Skin of body (tissue), 2 donors: ENCODE results near the gene SAMD14. TPM values are rescaled to one million over a fixed set of nuclear protein-coding genes. Genes with fewer than 3 reads are reported as not detected.
A peak's percentile ranks its signal among the peaks of the same experiment; 100 is the strongest.

Source experiments
- DNase-seq: peaks from one replicate; lab custom pipeline; 2025; lab: John Stamatoyannopoulos, UW
- total RNA-seq: library from RNA; depleted of rRNA; stranded (reverse); fragments of >200 nt; gene quantifications from one replicate; pipeline ENCODE4 v1.2.3, GENCODE V29; 2014

The SAMD14 gene
- total RNA-seq, 1 donor from 2014 or later, result 1.4 TPM

DNA sequence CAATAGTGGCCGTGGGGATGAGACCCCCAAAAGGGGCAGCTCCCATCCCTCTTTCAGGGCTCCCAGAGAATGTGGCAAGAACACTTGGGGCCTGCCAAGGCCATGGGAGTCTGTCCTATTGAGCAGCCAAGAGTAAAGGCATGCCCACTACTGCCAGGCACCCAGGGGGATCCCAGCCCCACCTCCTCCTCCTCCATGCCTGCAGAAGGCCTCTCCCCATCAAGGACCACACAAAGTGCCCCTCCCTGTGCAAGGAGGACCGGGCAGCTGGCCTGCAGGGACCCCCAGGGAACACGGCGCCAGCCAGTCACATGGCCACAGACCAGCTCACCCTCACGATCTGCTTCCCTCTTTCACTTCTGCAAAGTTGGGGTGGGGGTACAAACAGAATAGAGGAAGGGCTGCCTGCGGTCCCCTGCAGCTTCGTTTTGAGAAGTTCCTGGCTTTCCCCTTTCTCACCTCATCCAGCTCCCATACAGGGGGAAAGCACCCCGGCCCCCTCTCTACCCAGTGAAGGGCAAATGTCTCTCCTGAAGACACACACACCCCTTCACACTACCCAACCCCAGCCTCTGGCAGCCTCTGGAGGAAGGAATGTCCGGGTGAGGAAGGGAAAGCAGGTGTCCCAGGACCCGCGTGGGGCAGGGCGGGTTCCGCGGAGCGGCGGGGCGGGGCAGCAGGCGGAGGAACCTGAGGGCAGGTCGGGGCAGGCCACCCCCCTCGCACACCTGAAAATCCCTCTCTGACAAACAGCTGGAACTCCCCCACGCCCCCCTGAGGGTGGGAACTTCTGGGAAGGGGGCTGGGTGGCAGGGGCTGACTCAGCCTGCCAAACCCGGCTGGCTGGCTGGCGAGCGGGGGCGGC, 18.5 kb upstream of the SAMD14 start:
- DNase-seq, result peak; percentile 46

DNA sequence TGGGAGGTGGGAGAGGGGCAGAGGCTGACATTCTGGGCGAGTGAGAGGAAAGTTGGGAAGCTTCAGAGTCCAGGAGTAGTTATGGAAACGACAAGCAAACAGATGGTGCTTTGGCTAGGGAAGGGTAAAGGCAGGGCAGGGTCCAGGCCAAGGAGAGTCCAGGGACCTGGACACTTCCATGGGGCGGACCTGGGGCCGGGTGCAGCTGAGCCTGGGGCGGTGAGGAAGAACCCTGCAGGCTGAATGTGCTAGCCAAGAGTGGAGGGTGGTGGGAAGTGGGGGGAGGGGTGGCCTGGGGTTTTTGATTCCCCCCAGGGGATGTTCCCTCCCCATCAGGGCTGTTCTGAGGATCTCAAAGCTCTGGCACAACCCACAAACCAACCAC, 17.9 kb upstream of the SAMD14 start:
- DNase-seq, result no peak

DNA sequence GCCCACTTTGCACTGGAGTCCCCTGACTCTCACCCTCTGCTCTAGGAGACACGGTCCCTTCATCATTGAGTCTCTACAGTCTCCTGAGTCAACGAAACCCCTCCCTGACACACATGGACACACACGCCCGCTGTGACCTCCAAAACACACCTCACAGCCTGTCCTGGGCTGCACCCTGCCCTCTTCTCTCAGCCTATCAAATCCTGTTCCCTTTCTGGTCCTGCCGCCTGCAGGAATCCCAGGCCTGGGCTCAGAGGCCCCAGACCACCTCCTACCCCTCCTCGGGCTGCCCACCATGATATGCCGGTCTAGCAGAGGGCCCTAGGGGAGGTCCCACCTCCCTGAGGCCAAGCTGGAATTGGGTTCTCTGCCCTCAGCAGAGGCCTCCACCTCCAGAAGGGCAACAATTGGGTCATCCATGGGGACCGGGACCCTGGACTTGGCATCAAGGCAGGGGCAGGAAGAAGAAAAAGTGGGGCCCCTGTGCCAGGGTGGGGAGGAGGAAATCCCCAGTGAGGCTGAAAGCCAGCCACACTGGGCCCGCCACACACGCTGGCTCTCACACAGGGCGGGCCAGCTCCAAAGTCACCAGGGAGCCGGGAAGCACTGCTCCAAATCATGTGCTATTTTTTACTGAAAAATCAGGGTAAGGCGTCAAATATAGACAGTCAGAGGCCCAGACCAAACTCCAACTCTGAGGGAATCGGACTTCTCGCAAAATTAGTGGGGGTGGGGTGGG, 17.1 kb upstream of the SAMD14 start:
- DNase-seq, result no peak

DNA sequence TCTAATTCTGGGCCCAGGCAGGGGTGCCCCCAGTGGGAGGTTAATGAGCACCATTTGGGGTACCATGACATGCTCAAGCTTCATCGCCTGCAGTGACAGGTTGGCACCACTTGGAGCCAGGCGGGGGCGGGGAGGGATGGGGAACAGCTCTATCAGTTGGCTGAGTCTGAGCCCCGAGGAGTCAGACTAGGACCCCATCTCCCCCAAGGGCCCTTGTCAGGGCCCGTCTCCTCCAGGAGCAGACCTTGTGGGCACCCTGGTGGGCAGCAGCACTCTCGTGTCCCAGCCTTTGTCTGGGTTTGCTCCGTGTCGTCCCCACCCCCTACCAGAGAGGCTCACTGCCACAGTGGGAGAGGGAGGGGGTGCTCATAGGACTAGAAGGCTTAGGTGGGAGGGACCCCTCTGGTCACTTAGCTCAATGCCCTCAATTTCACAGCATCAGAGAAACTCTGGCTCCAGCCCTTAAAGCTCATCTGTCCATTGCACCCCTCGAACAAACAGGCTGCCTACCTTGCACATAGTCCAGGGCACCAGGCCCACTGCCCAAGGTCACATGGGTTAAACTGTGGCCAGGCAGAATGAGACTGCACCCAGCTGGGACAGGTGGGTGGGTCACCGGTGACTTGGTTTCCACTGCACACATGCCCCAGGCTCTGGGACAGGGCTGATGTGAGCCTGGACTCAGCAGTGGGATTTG, 16.4 kb upstream of the SAMD14 start:
- no peak for DNase-seq

DNA sequence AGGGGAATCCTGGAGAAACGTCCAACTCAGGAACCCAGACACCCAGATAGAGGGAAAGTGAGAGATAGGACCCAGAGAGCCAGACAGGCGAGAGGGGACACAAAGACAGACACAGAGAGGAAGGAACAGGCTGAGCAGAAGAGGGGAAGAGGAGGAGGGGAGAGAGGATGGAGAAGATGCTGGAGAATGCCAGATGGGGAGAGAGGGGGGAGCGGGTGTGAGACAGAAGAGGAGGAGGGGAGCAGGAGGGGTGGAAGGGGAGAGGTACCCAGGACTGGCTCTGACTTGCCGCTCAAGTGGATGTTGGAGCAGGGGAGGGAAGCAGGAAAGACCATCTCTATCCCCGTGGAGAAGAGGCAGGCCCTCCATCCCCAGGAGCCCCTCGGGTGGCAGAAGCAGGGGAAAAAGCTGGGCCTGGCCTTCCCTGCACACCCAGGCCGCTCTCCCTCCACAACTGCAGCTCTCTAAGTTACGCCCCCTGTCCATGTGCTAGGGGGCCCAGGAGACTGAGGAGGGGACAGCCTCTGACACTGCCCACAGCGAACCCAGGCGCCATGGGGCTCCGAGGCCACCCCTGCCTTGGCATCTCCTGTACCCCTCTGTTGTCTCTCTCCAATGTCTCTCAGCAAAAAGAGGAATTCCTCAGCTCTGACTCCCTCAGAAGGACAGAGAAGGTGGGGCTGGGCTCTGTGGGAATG, 15.7 kb upstream of the SAMD14 start:
- no peak for DNase-seq

DNA sequence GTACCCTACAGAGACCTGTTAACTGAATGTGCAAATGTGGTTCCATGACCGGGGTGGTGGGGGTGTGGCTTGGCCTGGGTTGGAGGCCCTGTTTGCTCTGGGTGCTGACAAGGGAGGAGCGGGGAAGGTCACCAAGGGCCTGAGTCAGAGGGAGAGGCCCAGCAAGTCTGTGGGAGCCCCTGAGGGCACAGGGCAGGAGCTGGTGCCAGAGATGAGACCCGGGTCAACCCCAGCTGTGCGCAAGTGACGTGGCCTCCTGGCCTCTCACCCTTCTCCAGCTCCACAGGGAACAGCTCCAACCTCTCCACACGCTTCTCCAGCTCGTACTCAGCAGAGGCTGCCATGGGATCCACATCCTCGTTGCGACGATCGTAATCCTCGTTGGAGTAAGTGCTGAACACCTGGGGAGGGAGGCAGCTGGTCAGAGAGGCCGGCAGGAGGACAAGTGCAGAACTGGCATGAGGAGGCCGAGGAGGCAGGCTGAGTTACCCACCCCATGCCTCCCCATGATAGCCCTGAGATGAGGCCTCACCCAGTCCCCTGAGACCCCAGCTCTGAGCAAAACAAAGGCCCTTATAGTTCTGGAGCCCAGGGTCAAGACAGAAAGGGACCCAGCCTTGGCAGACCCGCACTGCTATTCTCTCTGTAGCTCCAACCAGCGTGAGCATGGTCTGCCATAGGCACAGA, 15.0 kb upstream of the SAMD14 start:
- DNase-seq, result no peak

DNA sequence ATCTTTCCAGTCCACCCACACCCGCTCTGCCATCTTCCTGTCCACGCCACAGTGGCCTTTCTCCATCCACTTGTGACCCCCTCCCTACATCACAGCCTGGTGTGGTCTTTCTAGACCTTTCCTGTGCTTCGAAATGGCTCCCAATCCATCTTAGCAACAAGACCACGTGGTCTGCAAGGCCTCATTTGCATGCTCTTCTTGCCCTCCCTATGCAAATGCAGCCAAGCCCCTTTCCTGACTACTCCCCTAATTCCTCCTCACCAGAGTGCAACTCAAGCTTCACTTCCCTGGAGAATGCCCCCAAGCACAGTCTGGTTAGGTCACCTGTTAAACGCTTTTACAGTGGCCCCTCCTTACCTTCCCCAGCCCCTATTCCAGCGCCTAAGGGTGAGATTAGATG, 14.4 kb upstream of the SAMD14 start:
- no peak for DNase-seq

DNA sequence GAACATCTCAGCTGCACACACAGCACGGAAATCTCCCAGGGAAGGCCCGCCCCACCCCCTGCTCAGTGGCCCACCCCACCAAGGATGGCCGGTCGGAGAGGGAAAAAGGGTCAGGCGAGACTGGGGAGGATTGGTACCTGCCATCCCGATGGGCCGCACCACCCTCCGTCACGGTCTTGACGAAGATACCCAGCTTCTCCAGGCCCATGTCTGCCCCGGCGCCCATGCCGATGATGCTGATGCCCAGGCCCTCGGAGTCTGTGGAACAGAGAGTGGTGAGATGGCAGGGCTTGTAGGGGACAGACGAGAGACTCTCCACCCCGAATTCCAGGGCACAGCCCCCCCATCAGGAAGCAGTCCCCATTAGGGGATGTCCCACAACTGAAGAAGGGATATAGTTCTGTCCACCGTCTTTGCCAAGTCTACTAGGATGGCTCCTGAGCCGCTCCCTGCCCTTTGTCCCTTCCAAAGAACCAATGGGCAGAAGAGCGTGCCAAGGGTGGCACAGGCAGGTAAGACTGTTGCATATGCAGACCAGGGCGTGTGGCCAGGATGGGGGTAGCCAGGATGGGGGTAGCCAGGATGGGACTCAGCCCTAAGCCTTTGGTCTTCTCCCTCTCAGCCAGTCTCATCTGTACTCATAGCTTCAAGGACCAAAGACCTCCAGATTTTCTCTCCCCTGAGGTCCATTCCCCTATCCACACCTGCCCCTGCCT, 13.7 kb upstream of the SAMD14 start:
- DNase-seq, result no peak

DNA sequence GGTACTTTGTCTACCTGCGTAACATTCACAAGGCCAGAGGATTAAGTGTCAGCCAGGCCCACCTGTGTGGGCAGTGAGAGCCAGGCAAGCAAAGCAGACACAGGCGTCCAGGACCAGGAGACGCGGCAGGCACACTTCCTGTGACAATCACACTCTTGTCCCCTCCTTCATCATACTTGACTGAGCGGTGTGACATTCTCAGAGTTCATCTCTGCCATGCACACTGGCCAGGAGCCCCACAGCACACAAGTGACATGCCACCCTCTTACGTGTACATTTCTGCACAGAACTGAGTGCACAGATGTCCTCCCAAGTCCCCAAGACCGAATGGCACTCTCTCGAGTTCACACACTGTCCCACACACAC, 11.8 kb upstream of the SAMD14 start:
- DNase-seq, result no peak

DNA sequence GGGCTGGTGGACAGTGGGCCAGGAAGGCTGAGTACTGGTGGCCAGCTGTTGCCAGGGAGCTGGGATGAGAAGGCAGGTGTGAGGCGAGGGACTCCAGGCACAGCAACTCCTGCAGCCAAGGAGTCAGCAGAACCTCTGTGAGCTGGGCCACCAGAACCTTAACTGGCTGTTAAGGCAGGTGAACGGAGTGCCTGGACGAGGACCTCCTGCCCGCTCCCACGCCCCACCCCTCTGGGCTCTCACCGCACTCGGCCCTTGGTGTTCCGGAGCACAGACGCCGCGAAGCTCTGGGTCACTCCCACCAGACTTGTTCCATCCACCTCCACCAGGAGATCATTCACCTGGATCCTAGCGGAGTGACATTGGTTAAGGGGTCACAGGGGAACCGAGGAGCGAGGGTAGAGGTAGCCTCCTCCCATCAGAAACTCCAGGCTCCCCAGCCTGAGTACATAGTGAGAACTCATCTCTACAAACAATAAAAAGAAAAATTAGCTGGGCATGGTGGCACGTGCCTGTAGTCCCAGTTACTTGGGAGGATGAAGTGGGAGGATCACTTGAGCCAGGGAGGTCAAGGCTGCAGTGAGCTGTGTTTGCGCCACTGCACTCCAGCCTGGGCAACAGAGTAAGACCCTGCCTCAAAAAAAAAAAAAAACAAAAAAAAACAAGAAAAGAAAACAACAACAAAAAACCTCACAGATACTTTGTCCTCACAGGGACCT, 11.2 kb upstream of the SAMD14 start:
- no peak for DNase-seq

DNA sequence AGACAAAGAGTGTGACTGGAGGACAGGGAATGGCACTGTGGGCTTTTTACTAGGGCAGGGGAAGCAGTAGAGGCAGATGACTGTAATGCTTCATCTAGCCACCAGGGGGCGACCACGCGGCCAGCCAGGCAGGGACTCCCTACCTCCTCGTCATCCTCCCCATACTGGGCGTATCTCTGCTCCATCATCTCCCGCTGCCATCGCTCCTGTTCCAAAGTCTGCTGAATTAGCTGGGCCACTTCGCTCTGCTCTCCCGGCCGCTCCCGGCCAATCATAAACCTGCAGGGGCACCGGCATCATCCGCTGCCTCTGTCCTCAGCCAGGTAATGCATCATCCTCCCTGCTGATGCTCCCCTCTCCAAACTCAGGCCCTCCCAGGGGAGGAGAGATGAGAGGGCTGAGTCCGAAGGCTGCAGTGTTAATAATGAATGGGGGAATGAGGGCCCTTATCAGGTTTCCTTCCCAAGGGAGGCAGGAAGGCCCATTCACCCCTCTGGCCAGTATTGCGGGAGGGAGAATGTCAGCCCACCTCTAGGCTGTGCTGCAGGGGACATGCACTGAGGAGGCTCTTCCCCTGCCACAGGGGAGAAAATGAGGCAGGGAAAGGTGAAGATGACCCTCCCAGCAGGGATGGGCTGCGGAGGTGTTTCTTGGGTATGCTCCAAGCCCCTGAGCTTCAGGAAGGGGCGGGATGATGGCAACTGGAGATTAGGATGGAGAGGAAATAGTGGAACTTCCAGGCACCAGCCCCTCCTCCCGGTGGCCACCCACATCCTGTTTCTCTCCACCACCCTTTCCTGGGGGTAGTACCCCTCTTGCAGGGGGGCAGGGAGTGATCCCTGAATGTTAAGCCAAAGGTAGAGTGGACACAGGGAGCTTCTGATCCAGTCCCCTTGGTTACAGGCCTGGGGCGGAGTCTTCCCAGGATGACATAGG, 10.3 kb upstream of the SAMD14 start:
- peak; percentile 50 for DNase-seq

DNA sequence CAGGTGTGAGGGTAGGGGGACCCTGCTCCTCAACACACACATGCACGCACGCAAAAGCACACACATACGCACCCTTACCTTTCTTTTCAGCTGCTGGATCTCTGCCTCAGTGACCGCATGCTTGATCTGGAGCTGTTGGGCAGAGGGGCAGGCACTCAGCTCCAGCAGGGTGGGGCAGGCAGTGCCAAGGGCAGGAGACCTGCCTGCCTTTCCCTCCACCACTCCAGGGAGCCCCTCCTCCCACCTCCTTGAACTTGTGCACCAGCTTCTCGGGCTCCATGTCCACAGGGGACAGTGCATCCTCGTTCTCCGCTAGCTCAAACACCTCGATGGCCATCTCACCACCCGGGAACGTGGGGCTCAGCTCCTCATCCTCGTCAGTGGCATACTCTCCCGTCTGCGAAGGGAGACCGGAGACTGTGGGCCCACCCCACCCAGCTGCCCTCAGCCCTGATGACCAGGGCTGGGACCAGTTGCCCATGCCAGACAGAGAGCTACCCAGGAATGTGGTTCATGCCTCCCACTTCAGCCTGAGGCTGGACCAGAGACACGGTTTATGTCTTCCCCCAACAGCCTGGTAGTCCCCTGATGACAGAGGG, 9.3 kb upstream of the SAMD14 start:
- no peak for DNase-seq

DNA sequence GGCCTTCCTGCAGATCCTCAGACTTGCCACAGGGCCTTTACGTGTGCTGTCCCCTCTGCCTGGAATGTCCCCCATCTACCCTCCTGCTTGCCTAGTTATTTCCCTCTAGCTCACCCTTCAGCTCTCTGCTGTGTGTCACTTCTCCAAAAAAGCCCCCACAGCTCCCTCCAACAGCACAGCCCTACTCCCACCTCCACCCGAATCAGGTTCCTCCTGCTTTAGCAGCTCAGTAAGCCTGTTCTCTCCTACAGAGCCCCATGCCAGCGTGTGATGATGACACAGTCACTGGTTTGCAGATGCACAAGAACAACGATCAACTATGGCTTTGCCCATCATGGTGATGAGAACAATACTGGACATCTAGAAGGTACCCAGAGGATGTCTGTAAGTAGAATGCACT, 7.1 kb upstream of the SAMD14 start:
- no peak for DNase-seq

DNA sequence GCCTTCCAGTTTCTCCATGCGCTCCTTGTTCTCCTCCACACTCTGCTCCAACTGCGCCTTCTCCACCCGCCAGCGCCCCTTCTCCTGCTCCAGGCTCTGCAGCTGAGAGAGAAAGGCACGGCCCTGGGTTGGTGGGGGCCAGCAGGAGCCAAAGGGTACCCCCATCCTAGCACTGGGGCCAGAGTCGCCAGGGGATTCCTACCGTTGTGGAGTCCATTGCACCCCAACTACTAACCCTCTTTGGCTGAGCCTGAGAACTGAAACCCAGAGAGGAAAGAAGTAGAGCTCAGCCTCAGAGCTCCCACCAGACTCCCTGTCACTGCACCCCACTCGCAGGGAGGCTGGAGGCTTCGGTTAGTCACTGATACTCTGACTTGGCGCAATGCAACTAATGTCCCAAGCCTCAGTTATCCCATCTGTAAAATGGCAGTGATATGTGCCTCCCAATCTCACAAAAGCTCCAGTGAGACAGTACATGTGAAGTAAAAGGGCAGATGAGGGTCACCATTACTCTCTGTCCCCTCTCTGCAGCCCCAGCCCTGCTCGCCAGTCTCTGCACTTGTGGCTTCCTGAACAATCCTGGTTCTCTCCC, 6.2 kb upstream of the SAMD14 start:
- DNase-seq, result no peak

DNA sequence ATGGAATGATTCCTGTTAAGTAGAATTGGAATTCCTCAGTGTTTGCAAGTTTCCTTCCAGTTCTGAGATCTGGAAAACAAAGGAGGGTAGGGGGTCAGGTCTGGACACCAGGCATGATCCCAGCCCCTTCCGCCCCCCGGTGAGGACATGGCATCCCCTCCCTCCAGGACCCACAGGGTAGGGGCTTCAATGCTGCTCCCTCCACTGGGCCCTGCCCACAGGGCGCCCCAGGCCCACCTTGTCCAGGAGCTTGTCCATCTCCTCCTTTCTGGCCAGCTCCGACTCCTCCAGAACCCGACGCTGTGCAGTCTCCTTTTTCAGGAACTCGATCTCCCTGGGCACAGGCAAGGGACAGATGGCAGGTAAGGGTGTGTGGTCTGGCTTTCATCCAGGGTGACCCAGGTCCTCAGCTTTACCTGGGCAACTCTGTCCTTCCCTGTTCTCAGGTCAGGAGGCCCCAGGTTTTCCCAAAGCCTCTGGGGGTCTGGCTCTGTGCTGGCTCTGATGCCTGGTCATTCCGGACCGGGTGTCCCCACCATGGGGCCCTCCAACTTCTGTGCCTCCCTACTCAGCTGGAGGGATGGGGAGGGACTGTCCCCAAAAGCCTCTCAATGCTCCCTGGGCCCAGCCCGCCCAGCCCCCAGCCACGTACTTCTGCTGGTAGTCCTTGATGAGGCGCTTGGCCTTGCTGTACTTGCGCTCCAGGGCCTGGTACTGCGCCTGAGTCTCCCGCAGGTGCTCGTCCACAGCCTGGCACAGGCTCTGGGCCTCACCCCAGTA, 5.5 kb upstream of the SAMD14 start:
- DNase-seq, result no peak

DNA sequence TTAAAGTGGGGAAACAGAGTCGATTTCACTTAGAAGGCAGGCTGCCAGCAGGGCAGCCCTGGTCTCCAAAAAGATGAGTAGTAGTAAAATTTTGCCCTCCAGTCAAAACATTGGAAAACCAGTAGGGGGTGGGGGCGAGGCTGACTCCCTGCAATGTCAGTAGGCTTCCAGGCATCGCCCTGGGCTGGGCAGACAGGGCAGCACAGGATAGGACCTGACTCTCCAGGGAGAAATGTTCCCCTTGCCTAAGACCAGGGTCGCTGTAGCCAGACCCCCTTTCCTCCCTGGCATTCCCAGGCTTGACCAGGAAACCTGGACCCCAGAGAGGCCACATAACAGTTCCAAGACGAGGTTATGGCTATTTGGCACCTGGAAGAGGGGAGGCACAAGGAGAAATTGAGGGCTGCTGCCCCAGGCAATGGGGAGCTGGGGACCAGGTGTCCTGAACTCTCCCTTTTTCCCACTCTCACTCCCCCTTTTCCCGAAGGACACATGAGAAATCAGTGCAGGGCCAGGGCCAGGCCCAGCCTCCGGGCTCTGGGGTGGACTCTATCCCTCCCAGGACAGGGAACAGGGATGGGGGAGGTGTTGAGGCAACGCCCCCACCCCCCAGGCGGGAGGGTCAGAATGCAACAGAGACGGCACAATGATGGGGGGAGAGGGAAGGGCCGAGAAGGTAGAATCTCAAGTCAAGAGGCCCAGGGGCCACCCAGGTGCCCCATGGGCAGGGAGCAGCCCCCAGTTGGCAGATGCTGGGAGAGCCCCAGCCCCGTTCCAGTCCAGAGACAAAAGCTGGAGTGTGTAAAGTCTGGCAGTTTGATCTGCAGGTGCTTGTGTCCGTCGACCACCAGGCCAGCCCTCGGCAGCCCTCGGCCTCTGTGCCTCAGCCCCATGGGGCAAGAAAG, 4.5 kb upstream of the SAMD14 start:
- DNase-seq, result no peak
